PFSK-1 (cell line): ENCODE data around the gene FBXL7.

ENCODE experiments used
- FOXP2 ChIP-seq: optimal IDR thresholded peaks from 2 replicates; pipeline ENCODE3; 2011; ENCODE audit warnings: borderline replicate concordance, control low read depth, inconsistent platforms; ENCODE audit not compliant: insufficient read depth; ENCODE audit errors: extremely low read length, extremely low read depth
- POLR2AphosphoS5 ChIP-seq: IDR thresholded peaks from 2 replicates; pipeline ENCODE4 v1.6.1; 2012; ENCODE audit warnings: low read depth, mild to moderate bottlenecking, control low read depth, low read length, moderate library complexity
- REST ChIP-seq, 2 experiments: IDR thresholded peaks; 2 replicates each; pipeline versions ENCODE4 v1.6.1 to v1.8.0; 2011 to 2012; ENCODE audit warnings: low read depth in 2 of 2, low read length in 2 of 2, control low read depth in 1 of 2, inconsistent platforms in 1 of 2, mild to moderate bottlenecking in 1 of 2, moderate library complexity in 1 of 2; ENCODE audit not compliant: insufficient read depth in 1 of 2
- SIN3A ChIP-seq: IDR thresholded peaks from 2 replicates; pipeline ENCODE4 v1.6.1; 2012; ENCODE audit warnings: mild to moderate bottlenecking, low read length, moderate library complexity, borderline replicate concordance; ENCODE audit not compliant: insufficient read depth
- TAF1 ChIP-seq: IDR thresholded peaks from 2 replicates; pipeline ENCODE4 v1.6.1; 2012; ENCODE audit warnings: low read length, control low read depth, borderline replicate concordance; ENCODE audit not compliant: insufficient read depth

The FBXL7 gene

GRCh38 chr5:15502208-15502607 is 2.2 kb downstream of the FBXL7 start:
- TF ChIP-seq SIN3A: no peak

GRCh38 chr5:15506146-15506545 is 6.2 kb downstream of the FBXL7 start:
- TF ChIP-seq SIN3A (no peak), REST (IDR thresholded peaks at IDR 0.05; ENCODE audit: insufficient read depth in 1 of 2, low read depth in 2 of 2, low read length in 2 of 2) (0 out of 4 replicates have a peak, but pooled peaks of 1 of the 2 experiments have one; percentile 21)

GRCh38 chr5:15506897-15507296 is 6.9 kb downstream of the FBXL7 start:
- TF ChIP-seq REST (IDR thresholded peaks at IDR 0.05; ENCODE audit: insufficient read depth in 1 of 2, low read depth in 2 of 2, low read length in 2 of 2): no peak
- TF ChIP-seq TAF1: no peak
- TF ChIP-seq FOXP2: no peak
- TF ChIP-seq SIN3A: no peak
- no peak for TF ChIP-seq POLR2AphosphoS5

GRCh38 chr5:15510092-15510491 is 10.1 kb downstream of the FBXL7 start:
- TF ChIP-seq REST (IDR thresholded peaks at IDR 0.05; ENCODE audit: insufficient read depth in 1 of 2, low read depth in 2 of 2, low read length in 2 of 2): no peak
- no peak for TF ChIP-seq SIN3A
- TF ChIP-seq TAF1: no peak
- TF ChIP-seq FOXP2: no peak

GRCh38 chr5:15510831-15511230 is 10.9 kb downstream of the FBXL7 start:
- no peak for TF ChIP-seq FOXP2
- no peak for TF ChIP-seq POLR2AphosphoS5
- no peak for TF ChIP-seq TAF1
- TF ChIP-seq REST (IDR thresholded peaks at IDR 0.05; ENCODE audit: insufficient read depth in 1 of 2, low read depth in 2 of 2, low read length in 2 of 2): no peak
